ENCODE data around the gene SDHAF2. TPM values are rescaled to one million over a fixed set of nuclear protein-coding genes. Genes with fewer than 3 reads are reported as not detected.

Gene SDHAF2
- total and polyA plus RNA-seq, 9 of the 15 experiments (the other 6 are each of a cell fraction or from before 2014, with no cell fraction given) = 21.2 to 144 (median 40.4) TPM

DNA sequence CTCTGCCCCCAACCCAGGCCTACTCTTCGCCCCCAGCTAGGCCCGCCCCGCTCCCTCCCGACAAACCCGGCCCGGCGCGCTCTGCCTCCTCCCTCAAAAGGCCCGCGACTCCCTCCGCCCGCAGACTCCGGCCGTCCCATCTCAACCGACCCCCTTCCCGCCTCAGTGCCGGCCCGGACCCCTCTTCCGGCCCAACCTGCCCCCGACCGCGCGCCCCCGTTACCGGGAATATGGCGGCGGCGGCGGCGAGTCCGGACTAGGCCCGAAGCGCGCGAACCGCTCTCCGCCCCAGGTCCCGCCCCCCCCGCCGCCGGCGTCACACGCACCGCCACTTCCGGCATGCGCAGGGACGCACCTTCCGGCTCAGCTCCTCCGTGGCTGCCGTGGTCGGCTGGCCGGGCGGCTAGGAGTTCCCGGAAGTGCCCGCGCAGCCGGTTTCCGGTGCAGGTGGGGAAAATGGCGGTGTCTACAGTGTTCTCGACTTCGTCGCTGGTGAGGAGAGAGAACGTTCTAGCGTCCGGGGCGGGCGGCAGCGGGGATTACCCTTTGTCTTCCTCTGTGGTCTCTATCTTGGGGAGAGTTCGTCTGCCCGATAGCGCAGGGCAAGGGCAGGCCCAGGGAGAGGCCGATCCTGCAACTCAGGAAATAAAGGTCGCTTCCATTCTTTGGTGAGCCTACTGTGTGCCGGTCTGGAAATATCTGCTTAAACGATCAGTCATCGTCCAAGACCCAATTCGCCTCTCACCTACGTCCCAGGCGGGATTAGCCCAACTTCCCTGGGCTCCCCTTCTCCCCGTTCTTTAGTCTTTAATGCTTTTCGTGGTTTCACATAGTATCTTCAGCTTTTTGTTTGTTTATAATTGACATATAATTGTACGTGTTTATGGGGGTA, at the start of gene SDHAF2, which contains the start of gene CPSF7 (continued):
- TF ChIP-seq CBFA2T2 (conservative IDR thresholded peaks at IDR 0.05) (no peak), ZNF511 (CRISPR knock-in tag; IDR thresholded peaks at IDR 0.05) (peak; percentile 94), ZNF274 (IDR thresholded peaks at IDR 0.05; ENCODE audit: borderline replicate concordance, low read depth, low read length) (no peak), SRF (CRISPR knock-in tag; IDR thresholded peaks at IDR 0.05) (no peak), SNIP1 (IDR thresholded peaks at IDR 0.05; ENCODE audit: low read depth) (no peak), PML (IDR thresholded peaks at IDR 0.05; ENCODE audit: low read length) (peak; percentile 79; the same call in 1 of the 2 replicates), U2AF2 (optimal IDR thresholded peaks at IDR 0.05; ENCODE audit: low read depth, low read length) (no peak), ESRRA (IDR thresholded peaks at IDR 0.05; ENCODE audit: borderline replicate concordance, low read depth) (peak; percentile 54; the same call in 1 of the 2 replicates), MTA2 (IDR thresholded peaks at IDR 0.05; ENCODE audit: low read depth) (no peak), ZNF57 (CRISPR knock-in tag; IDR thresholded peaks at IDR 0.05) (no peak), MYNN (IDR thresholded peaks at IDR 0.05) (no peak), MYNN (CRISPR knock-in tag; IDR thresholded peaks at IDR 0.05) (no peak), HES1 (IDR thresholded peaks at IDR 0.05; ENCODE audit: low read depth) (no peak), ATF2 (CRISPR knock-in tag; IDR thresholded peaks at IDR 0.05) (no peak), ZFPM2 (CRISPR knock-in tag; IDR thresholded peaks at IDR 0.05) (no peak), ZKSCAN1 (IDR thresholded peaks at IDR 0.05; ENCODE audit: low read depth, low read length) (peak; percentile 100), YY1 (IDR thresholded peaks at IDR 0.05; ENCODE audit: borderline replicate concordance in 1 of 3, control insufficient read depth in 1 of 3, extremely low read depth in 1 of 3, insufficient read depth in 3 of 3, insufficient read length in 1 of 3, insufficient replicate concordance in 2 of 3, low read depth in 1 of 3, low read length in 2 of 3) (peak; percentile 78 to 95 (median 94)), CREBBP (IDR thresholded peaks at IDR 0.05; ENCODE audit: low read depth, low read length) (no peak), FOS (IDR thresholded peaks at IDR 0.05; ENCODE audit: extremely low read depth, insufficient read length) (no peak), ZNF586 (CRISPR knock-in tag; conservative IDR thresholded peaks at IDR 0.05) (no peak), WHSC1 (IDR thresholded peaks at IDR 0.05; ENCODE audit: low read length) (no peak), TSC22D4 (tag; IDR thresholded peaks at IDR 0.05) (no peak), RUNX1 (IDR thresholded peaks at IDR 0.05; ENCODE audit: low read depth) (no peak), CREB1 (IDR thresholded peaks at IDR 0.05) (peak; percentile 87), CREB1 (CRISPR knock-in tag; IDR thresholded peaks at IDR 0.05) (peak; percentile 92), MYC (IDR thresholded peaks at IDR 0.05; ENCODE audit: low read depth, low read length) (peak; percentile 71), MYC (CRISPR knock-in tag; IDR thresholded peaks at IDR 0.05; ENCODE audit: borderline replicate concordance, low read depth) (peak; percentile 64; the same call in 1 of the 2 replicates), ZNF133 (CRISPR knock-in tag; IDR thresholded peaks at IDR 0.05) (no peak), PHF20 (IDR thresholded peaks at IDR 0.05; ENCODE audit: partially characterized antibody) (peak; percentile 88)
